ENCODE measurements around the gene IZUMO4. TPM values are rescaled to one million over a fixed set of nuclear protein-coding genes. Genes with fewer than 3 reads are reported as not detected.

IZUMO4 gene
- total RNA-seq, 1 experiment from 2014 or later: 1.5 TPM

GRCh38 chr19:2118438-2118837 is 21.7 kb downstream of the IZUMO4 start:
- TF ChIP-seq CTCF (conservative IDR thresholded peaks at IDR 0.05) (no peak), EZH2 (IDR thresholded peaks at IDR 0.05; ENCODE audit: low read depth) (no peak)
- 0 out of 2 replicates have a peak, but pooled peaks cover 1% of the 10 kb centered on the region for H4K20me1 ChIP-seq (ENCODE audit: insufficient read depth)
- no peaks in the 10 kb centered on the region for H3K9me3 ChIP-seq (ENCODE audit: insufficient read depth, low read depth)
- no peak overlapping the region for H3K4me3 ChIP-seq
- H3K79me2 ChIP-seq (ENCODE audit: low read depth): no peaks in the 10 kb centered on the region
- ChIA-PET POLR2A (ENCODE audit: unreplicated experiment) (no interaction called here), CTCF (no interaction called here)
- H2AFZ ChIP-seq: no peak overlapping the region
- no peaks in the 10 kb centered on the region for H3F3A ChIP-seq (ENCODE audit: insufficient read depth, low read depth)
- no peak for DNase-seq
- H3K4me2 ChIP-seq: no peak overlapping the region
- H3K27me3 ChIP-seq (ENCODE audit: insufficient read depth, low read depth): no peaks in the 10 kb centered on the region
- no peaks in the 10 kb centered on the region for H3K9me2 ChIP-seq (ENCODE audit: insufficient read depth)
- no TSS peak for BruUV-seq (replicated peaks)
- H3K27ac ChIP-seq: no peak overlapping the region
- no peaks in the 10 kb centered on the region for H3K36me3 ChIP-seq (ENCODE audit: low read depth)
- intact Hi-C loops (cut with micrococcal nuclease; ENCODE audit: unreplicated experiment): no loop called here
- no peaks in the 10 kb centered on the region for H3K4me1 ChIP-seq (replicated peaks; ENCODE audit: insufficient read depth)

DNA sequence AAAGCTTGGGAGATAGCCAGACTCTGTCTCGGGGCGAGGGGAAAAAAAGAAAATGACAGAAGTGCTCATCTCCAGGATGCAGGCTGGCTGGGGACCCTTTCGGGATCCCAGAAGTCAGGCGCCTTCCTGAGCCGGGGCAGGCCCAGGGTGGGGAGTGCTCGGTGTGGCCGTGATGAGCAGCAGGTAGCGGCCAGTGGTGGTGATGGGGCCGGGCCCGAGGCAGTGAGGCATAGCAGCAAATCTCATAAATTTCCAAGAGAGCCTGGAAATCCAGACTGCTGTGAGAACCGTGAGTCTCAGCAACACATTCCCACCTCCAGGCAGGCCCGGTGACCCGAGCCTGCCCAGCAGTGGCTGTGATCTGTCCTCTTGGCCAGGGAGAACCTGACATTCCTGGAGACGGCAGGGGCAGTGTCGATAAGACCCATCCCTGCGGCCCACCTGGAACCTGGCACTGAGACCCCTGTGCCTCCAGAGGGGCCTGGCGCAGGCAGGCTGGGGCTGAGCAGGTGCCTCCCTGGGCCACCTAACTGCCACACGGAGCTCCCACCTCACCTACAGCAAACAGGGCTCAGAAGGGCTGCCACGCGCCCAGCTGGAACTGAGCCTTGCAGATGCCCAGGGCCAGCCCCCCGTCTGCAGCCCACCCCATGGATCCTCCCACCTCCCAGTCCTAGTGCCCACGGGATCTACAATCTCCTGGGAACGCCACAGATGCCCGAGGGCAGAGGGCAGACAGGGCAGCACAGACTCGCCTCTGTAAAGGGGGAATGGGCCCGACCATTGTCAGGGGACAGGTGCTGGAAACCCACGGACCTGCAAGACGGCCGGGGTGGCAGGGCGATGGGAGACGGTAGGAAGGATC is 23.4 kb downstream of the IZUMO4 start:
- ChIA-PET CTCF (no interaction called here), POLR2A (ENCODE audit: unreplicated experiment) (no interaction called here)
- no peaks in the 10 kb centered on the region for H3K9me3 ChIP-seq (ENCODE audit: insufficient read depth, low read depth)
- H3K36me3 ChIP-seq (ENCODE audit: low read depth): no peaks in the 10 kb centered on the region
- no peak overlapping the region for H3K4me3 ChIP-seq
- intact Hi-C loops (cut with micrococcal nuclease; ENCODE audit: unreplicated experiment): no loop called here
- H2AFZ ChIP-seq: no peak overlapping the region
- H3K4me1 ChIP-seq (replicated peaks; ENCODE audit: insufficient read depth): no peaks in the 10 kb centered on the region
- H3F3A ChIP-seq (ENCODE audit: insufficient read depth, low read depth): no peaks in the 10 kb centered on the region
- BruUV-seq (replicated peaks): no TSS peak
- no peak for DNase-seq
- peaks cover 12% of the 10 kb centered on the region; the same call in 1 of the 2 replicates for H4K20me1 ChIP-seq (ENCODE audit: insufficient read depth)
- no peak overlapping the region for H3K27ac ChIP-seq
- no peaks in the 10 kb centered on the region for H3K9me2 ChIP-seq (ENCODE audit: insufficient read depth)
- no peak for TF ChIP-seq EZH2 (IDR thresholded peaks at IDR 0.05; ENCODE audit: low read depth)
- H3K79me2 ChIP-seq (ENCODE audit: low read depth): no peaks in the 10 kb centered on the region
- no peak overlapping the region for H3K4me2 ChIP-seq
- no peaks in the 10 kb centered on the region for H3K27me3 ChIP-seq (ENCODE audit: insufficient read depth, low read depth)

DNA sequence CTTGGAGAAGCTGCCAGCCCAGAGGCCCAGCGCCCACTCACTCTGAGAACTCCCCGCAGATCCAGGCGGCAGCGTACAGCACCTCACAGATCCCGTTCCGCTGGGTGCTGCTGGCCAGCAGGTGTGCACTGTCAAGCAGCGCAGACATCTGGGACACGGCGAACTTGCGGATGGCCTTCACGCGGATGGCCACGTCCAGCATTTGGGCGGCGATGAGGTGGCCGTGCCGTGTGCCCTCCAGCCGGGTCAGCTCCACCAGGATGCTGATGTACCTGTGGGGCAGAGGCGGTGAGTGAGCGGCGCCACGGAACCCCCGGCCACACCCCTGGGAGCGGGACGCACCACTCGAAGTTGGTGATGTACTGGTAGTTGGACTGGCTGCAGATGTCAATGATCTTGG is 24.1 kb downstream of the IZUMO4 start:
- TF ChIP-seq EZH2 (IDR thresholded peaks at IDR 0.05; ENCODE audit: low read depth) (no peak), CTCF (conservative IDR thresholded peaks at IDR 0.05) (no peak)
- H3K36me3 ChIP-seq (ENCODE audit: low read depth): no peaks in the 10 kb centered on the region

More for the DNA sequence above, 24.1 kb downstream of the IZUMO4 start:
- Histone ChIP-seq H3K27ac (no peak overlapping the region), H3K4me3 (no peak overlapping the region), H3K9me2 (ENCODE audit: insufficient read depth) (no peaks in the 10 kb centered on the region), H3K4me1 (replicated peaks; ENCODE audit: insufficient read depth) (no peaks in the 10 kb centered on the region), H4K20me1 (ENCODE audit: insufficient read depth) (peaks cover 12% of the 10 kb centered on the region; the same call in 1 of the 2 replicates), H3K4me2 (no peak overlapping the region), H3F3A (ENCODE audit: insufficient read depth, low read depth) (no peaks in the 10 kb centered on the region), H3K79me2 (ENCODE audit: low read depth) (no peaks in the 10 kb centered on the region), H3K27me3 (ENCODE audit: insufficient read depth, low read depth) (no peaks in the 10 kb centered on the region), H2AFZ (no peak overlapping the region), H3K9me3 (ENCODE audit: insufficient read depth, low read depth) (no peaks in the 10 kb centered on the region)
- intact Hi-C loops (cut with micrococcal nuclease; ENCODE audit: unreplicated experiment): no loop called here
- ChIA-PET CTCF (no interaction called here), POLR2A (ENCODE audit: unreplicated experiment) (no interaction called here)
- no TSS peak for BruUV-seq (replicated peaks)
- DNase-seq: no peak

Data from PC-9 (cell line).